ENCODE measurements around the gene OMA1.
A peak's percentile ranks its signal among the peaks of the same experiment; 100 is the strongest.
"Not testable (repeated sequence)": the region's sequence is repeated elsewhere in the genome, so short reads cannot be mapped to it uniquely, and the experiment has no call there.

Gene OMA1

GRCh38 chr1:58524353-58524945, 22.1 kb downstream of the OMA1 start:
- no peak for DNase-seq
- no peak for ATAC-seq

- ATAC-seq (no peak), DNase-seq (peak; percentile 11)
These were observed 30.6 kb downstream of the OMA1 start for GRCh38 chr1:58515794-58516401.

- DNase-seq (no peak), ATAC-seq (no peak)
These were observed 32.6 kb downstream of the OMA1 start for GRCh38 chr1:58513956-58514355.

GRCh38 chr1:58508629-58509028, 37.9 kb downstream of the OMA1 start:
- ATAC-seq (no peak), DNase-seq (no peak)

- ATAC-seq (no peak), DNase-seq (no peak)
These were observed 41.2 kb downstream of the OMA1 start for GRCh38 chr1:58505286-58505685.

- ATAC-seq (no peak), DNase-seq (no peak)
These were observed 44.0 kb downstream of the OMA1 start for GRCh38 chr1:58502519-58502918.

GRCh38 chr1:58500043-58500442, 46.5 kb downstream of the OMA1 start:
- DNase-seq, result no peak
- ATAC-seq, result no peak

GRCh38 chr1:58497499-58497898, 49.0 kb downstream of the OMA1 start:
- DNase-seq, result no peak
- ATAC-seq, result no peak

- ATAC-seq (no peak), DNase-seq (no peak)
These were observed 50.5 kb downstream of the OMA1 start for GRCh38 chr1:58496042-58496441.

DNA sequence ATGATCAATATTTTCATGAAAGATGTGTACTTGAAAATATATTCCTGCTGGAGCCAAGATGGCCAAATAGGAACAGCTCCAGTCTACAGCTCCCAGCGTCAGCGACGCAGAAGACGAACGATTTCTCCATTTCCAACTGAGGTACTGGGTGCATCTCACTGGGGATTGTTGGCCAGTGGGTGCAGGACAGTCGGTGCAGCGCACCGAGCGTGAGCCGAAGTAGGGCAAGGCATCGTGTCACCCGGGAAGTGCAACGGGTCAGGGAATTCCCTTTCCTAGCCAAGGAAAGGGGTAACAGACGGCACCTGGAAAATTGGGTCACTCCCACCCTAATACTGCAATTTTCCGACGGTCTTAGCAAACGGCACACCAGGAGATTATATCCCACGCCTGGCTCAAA, 57.6 kb downstream of the OMA1 start:
- ATAC-seq, DNase-seq: not testable (repeated sequence)

DNA sequence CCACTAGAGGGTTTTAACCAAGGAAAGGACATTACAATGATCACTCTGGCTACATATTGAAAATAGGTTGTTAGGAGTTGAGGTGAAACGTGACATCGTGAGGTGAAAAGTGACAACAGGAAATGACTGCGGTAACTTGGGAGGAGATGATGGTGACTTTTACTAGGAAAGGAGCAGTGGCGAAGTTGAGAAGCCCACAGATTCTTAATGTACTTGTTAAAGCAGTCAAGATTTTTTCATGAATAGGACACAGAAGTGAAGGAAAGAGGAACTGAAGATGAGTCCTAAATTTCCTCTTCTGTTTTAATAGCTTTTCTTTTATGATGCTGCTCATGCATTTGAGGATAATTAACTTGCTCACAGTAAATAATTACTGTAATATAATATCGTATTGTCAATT, 59.5 kb downstream of the OMA1 start:
- ATAC-seq (no peak), DNase-seq (no peak)

DNA sequence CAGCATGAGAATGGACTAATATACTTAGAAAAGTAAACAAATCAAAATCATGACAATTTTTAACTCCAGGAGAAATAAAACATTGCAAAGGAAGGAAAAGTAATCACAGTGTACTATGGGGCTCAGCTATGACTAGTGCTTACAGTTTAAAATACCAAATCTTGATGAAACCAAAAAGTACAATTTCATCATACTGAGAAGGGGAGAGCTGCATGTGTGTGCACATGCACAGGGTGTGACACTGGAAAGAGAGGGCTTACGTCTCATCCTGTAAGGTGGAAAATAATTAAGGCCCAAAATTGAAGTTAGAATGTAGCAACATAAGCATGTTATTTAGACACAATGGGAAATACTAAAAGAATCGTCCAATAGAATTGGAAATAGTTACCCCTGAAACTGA, 64.6 kb downstream of the OMA1 start:
- ATAC-seq (no peak), DNase-seq (no peak)

GRCh38 chr1:58480191-58480590, 66.3 kb downstream of the OMA1 start:
- DNase-seq (no peak), ATAC-seq (no peak)

GRCh38 chr1:58477390-58477789, 69.1 kb downstream of the OMA1 start:
- ATAC-seq, result no peak
- no peak for DNase-seq

DNA sequence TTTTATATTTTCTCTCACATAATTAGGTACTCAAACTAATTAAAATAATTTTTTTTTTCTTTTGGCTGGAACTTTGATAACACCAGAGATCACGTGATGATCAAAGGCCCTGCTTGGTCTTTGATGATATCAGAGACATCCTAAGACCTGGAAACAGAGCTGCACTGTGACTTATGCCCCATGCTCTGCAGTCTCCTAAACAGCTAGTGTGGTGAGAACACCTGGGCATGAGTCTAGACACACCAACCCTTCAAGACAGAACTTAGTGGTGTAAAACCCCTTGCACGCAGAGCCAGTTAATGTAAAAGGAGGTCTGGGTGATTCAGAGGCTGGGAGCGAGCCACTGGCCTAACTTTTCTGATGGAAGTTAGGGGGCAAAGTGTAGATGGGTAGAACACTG, 70.3 kb downstream of the OMA1 start:
- ATAC-seq (no peak), DNase-seq (no peak)

DNA sequence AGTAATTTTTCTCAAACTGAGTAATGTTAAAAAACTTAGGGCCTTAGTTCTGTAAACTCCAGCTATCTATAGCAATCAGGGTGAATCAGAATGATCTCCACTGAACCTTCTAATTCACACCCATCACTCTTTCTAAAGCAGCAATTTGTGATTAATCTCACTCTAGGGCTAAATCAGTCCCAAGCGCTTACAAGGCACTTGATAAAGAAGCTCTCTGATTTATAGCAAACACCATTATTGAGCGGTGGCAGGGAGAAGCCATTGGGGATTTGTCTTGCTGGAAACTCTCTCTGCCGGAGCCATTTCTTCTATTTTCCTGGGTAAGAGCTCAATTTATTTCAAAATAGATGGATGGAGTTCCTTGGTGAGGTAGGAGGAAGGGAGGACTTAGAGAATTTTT, 77.0 kb downstream of the OMA1 start:
- no peak for ATAC-seq
- DNase-seq, result no peak

- no peak for ATAC-seq
These were observed 77.5 kb downstream of the OMA1 start for GRCh38 chr1:58469016-58469415.

DNA sequence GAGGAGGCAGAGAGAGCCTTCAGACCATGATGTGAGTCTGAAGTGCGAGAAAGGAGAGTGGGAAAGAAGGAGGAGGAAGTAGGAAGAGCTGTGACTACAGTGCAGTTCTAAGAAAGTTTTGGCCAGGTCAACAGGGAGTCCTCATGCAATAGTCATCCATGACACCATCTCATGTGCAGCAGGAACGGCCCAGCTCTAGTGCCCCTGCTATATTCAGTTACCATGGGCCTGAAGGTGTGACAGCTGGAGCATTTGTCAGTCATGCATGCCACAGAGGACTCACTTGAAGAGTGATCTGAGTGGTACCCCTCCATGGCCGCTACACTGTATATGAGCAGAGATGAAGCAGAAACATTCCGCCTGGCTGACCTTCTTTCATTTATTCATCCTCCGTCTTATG, 77.9 kb downstream of the OMA1 start:
- ATAC-seq (no peak), DNase-seq (no peak)

More at GRCh38 chr1:58469016-58469415, 77.5 kb downstream of the OMA1 start:
- DNase-seq, result no peak

GRCh38 chr1:58466630-58467241, 79.8 kb downstream of the OMA1 start:
- DNase-seq (no peak), ATAC-seq (no peak)

- DNase-seq (no peak), ATAC-seq (no peak)
These were observed 80.5 kb downstream of the OMA1 start for GRCh38 chr1:58465825-58466629.

DNA sequence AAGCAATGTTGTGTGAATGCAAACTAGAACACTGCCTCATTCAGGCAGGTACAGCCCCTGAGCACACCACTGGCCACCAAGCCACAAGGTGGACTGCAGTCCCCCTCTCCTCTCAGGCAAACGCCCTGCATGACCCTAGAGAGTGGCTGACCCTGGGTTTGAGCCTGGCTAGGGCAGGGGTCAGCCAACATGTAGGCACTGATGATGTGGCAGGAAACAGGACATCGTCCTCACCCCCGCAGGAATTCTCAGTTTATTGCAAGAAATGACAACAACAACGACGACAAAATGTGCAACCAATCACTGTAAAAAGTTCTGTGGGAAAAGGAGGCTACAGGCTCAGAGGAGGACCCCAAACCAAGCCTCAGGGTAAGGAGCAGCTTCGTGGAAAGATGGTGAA, 81.3 kb downstream of the OMA1 start:
- ATAC-seq (no peak), DNase-seq (no peak)

DNA sequence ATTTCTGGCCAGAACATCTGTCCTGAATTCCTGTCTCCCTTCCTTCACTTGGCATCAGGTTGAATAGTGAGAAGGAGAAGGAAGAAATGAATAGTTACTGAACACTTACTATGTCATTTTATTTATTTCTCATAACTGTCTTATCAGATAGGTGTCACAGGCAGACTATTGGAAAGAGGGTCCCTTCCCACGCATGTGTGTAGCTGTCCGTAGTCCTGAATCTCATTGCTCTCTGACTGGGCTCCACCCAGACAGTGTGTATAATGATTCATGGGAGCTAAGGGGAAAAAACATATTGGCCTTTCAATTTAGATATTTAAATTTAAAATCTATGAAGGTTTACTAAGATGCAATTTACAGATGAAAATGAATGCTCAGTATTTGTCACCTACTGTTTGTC, 86.1 kb downstream of the OMA1 start:
- no peak for ATAC-seq
- peak; percentile 12 for DNase-seq

DNA sequence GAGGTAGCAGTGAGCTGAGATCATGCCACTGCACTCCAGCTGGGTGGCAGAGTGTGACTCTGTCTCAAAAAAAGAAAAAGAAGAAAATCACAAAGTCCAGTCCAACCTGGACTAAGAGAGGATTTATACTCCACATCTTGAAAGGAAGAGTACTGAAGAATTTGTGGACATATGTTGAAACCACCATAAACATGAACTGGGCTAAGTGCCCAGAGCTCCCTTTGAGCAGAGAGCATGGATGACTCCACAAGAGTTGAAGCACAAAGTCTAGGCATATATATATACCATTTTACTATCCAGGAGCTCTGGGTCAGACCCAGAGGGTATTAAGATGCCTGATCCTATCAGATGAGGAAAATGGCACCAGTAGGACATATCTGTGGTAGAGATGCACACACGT, 86.6 kb downstream of the OMA1 start:
- DNase-seq, result no peak
- ATAC-seq, result no peak

Measured in stimulated activated naive CD8-positive, alpha-beta T cell treated with anti-CD3 and anti-CD28 coated beads, Interleukin-15, Interleukin-2, amounts not matched to agents 100 U/mL and 50 U/mL, for 24 hours (primary cell).